Measurements from ENCODE around the gene POFUT1.
"Not testable (repeated sequence)": the region's sequence is repeated elsewhere in the genome, so short reads cannot be mapped to it uniquely, and the experiment has no call there.

The POFUT1 gene

GRCh38 chr20:32177696-32178095 lies 30.0 kb upstream of the POFUT1 start:
- H3K9ac ChIP-seq (ENCODE audit: low read length); DNase-seq; H2AK5ac ChIP-seq (ENCODE audit: low read length, severe bottlenecking): not testable (repeated sequence)

GRCh38 chr20:32179515-32179914 lies 28.2 kb upstream of the POFUT1 start:
- H3K4me2 ChIP-seq (ENCODE audit: low read length, poor library complexity, severe bottlenecking): no peak overlapping the region
- no peaks in the 10 kb centered on the region for H3K27me3 ChIP-seq (ENCODE audit: control insufficient read depth in 1 of 2, insufficient read depth in 1 of 2, low read length in 2 of 2)
- no peak overlapping the region for H3K14ac ChIP-seq (ENCODE audit: low read length in 2 of 2)
- no peak overlapping the region for H2BK12ac ChIP-seq (ENCODE audit: low read length in 2 of 2)
- no peak overlapping the region for H3K4ac ChIP-seq (ENCODE audit: low read depth in 1 of 2, low read length in 2 of 2)
- H3K23ac ChIP-seq (ENCODE audit: low read length in 2 of 2): no peak overlapping the region
- no peak overlapping the region for H3K9ac ChIP-seq (ENCODE audit: low read length)
- H2BK120ac ChIP-seq (ENCODE audit: low read depth, low read length): no peak overlapping the region
- no peaks in the 10 kb centered on the region for H3K79me1 ChIP-seq (replicated peaks; ENCODE audit: low read length, poor library complexity, severe bottlenecking)
- no peak overlapping the region for H3K27ac ChIP-seq (ENCODE audit: low read length, poor library complexity, severe bottlenecking)
- H3K18ac ChIP-seq (ENCODE audit: low read depth in 1 of 2, low read length in 2 of 2): no peak overlapping the region
- H2AK5ac ChIP-seq (ENCODE audit: low read length, severe bottlenecking): no peak overlapping the region
- no peak overlapping the region for H2AFZ ChIP-seq (ENCODE audit: low read depth, low read length)
- no peaks in the 10 kb centered on the region for H3K36me3 ChIP-seq (ENCODE audit: control insufficient read depth in 1 of 2, insufficient read depth in 2 of 2, low read depth in 1 of 2, low read length in 2 of 2)
- H3K4me1 ChIP-seq (ENCODE audit: control insufficient read depth, insufficient read depth, low read depth, low read length): no peaks in the 10 kb centered on the region
- no peak overlapping the region for H2BK15ac ChIP-seq (ENCODE audit: low read depth, poor library complexity, severe bottlenecking)
- H2BK5ac ChIP-seq (ENCODE audit: low read depth, low read length, poor library complexity, severe bottlenecking): no peak overlapping the region
- H3K4me3 ChIP-seq (ENCODE audit: insufficient read depth in 1 of 2, low read depth in 1 of 2, low read length in 2 of 2): no peak overlapping the region
- 85% methylated on average over 2 of the region's 2 CpGs for WGBS
- no peaks in the 10 kb centered on the region for H3K9me3 ChIP-seq (ENCODE audit: control insufficient read depth, low read length)
- no peak for DNase-seq
- no peak overlapping the region for H4K91ac ChIP-seq (ENCODE audit: low read length)
- H4K8ac ChIP-seq (ENCODE audit: low read length): no peak overlapping the region

More at GRCh38 chr20:32177696-32178095, 30.0 kb upstream of the POFUT1 start:
- not testable (repeated sequence) for H3K4me2 ChIP-seq (ENCODE audit: low read length, poor library complexity, severe bottlenecking); H3K79me1 ChIP-seq (replicated peaks; ENCODE audit: low read length, poor library complexity, severe bottlenecking); H2AFZ ChIP-seq (ENCODE audit: low read depth, low read length); H3K9me3 ChIP-seq (ENCODE audit: control insufficient read depth, low read length); H3K18ac ChIP-seq (ENCODE audit: low read depth in 1 of 2, low read length in 2 of 2); H2BK15ac ChIP-seq (ENCODE audit: low read depth, poor library complexity, severe bottlenecking); H3K23ac ChIP-seq (ENCODE audit: low read length in 2 of 2); H3K27ac ChIP-seq (ENCODE audit: low read length, poor library complexity, severe bottlenecking); H2BK120ac ChIP-seq (ENCODE audit: low read depth, low read length); H3K4me3 ChIP-seq (ENCODE audit: insufficient read depth in 1 of 2, low read depth in 1 of 2, low read length in 2 of 2); H2BK12ac ChIP-seq (ENCODE audit: low read length in 2 of 2); H3K27me3 ChIP-seq (ENCODE audit: control insufficient read depth in 1 of 2, insufficient read depth in 1 of 2, low read length in 2 of 2); H3K14ac ChIP-seq (ENCODE audit: low read length in 2 of 2); H2BK5ac ChIP-seq (ENCODE audit: low read depth, low read length, poor library complexity, severe bottlenecking); H4K91ac ChIP-seq (ENCODE audit: low read length); H3K4me1 ChIP-seq (ENCODE audit: control insufficient read depth, insufficient read depth, low read depth, low read length); H3K36me3 ChIP-seq (ENCODE audit: control insufficient read depth in 1 of 2, insufficient read depth in 2 of 2, low read depth in 1 of 2, low read length in 2 of 2); H3K4ac ChIP-seq (ENCODE audit: low read depth in 1 of 2, low read length in 2 of 2); H4K8ac ChIP-seq (ENCODE audit: low read length)
- WGBS: 96% methylated on average over 6 of the region's 7 CpGs

- Histone ChIP-seq H2BK5ac (ENCODE audit: low read depth, low read length, poor library complexity, severe bottlenecking) (no peak overlapping the region), H3K9me3 (ENCODE audit: control insufficient read depth, low read length) (no peaks in the 10 kb centered on the region), H3K36me3 (ENCODE audit: control insufficient read depth in 1 of 2, insufficient read depth in 2 of 2, low read depth in 1 of 2, low read length in 2 of 2) (no peaks in the 10 kb centered on the region)
These were observed 27.7 kb upstream of the POFUT1 start for GRCh38 chr20:32179934-32180333.

GRCh38 chr20:32181606-32182005 lies 26.1 kb upstream of the POFUT1 start:
- Histone ChIP-seq H3K27me3 (ENCODE audit: control insufficient read depth in 1 of 2, insufficient read depth in 1 of 2, low read length in 2 of 2) (no peaks in the 10 kb centered on the region), H2AK5ac (ENCODE audit: low read length, severe bottlenecking) (no peak overlapping the region), H3K27ac (ENCODE audit: low read length, poor library complexity, severe bottlenecking) (no peak overlapping the region), H3K14ac (ENCODE audit: low read length in 2 of 2) (no peak overlapping the region), H3K23ac (ENCODE audit: low read length in 2 of 2) (no peak overlapping the region), H2BK15ac (ENCODE audit: low read depth, poor library complexity, severe bottlenecking) (no peak overlapping the region), H3K4me3 (ENCODE audit: insufficient read depth in 1 of 2, low read depth in 1 of 2, low read length in 2 of 2) (no peak overlapping the region), H2BK5ac (ENCODE audit: low read depth, low read length, poor library complexity, severe bottlenecking) (no peak overlapping the region), H3K18ac (ENCODE audit: low read depth in 1 of 2, low read length in 2 of 2) (no peak overlapping the region), H3K9me3 (ENCODE audit: control insufficient read depth, low read length) (no peaks in the 10 kb centered on the region), H4K91ac (ENCODE audit: low read length) (no peak overlapping the region), H3K4me2 (ENCODE audit: low read length, poor library complexity, severe bottlenecking) (no peak overlapping the region), H2BK12ac (ENCODE audit: low read length in 2 of 2) (no peak overlapping the region), H2AFZ (ENCODE audit: low read depth, low read length) (no peak overlapping the region), H3K79me1 (replicated peaks; ENCODE audit: low read length, poor library complexity, severe bottlenecking) (no peaks in the 10 kb centered on the region), H3K9ac (ENCODE audit: low read length) (no peak overlapping the region), H4K8ac (ENCODE audit: low read length) (no peak overlapping the region), H2BK120ac (ENCODE audit: low read depth, low read length) (no peak overlapping the region), H3K36me3 (ENCODE audit: control insufficient read depth in 1 of 2, insufficient read depth in 2 of 2, low read depth in 1 of 2, low read length in 2 of 2) (no peaks in the 10 kb centered on the region), H3K4ac (ENCODE audit: low read depth in 1 of 2, low read length in 2 of 2) (no peak overlapping the region), H3K4me1 (ENCODE audit: control insufficient read depth, insufficient read depth, low read depth, low read length) (peaks cover 3% of the 10 kb centered on the region)
- DNase-seq: no peak
- 100% methylated on average over 2 of the region's 2 CpGs for WGBS

More at GRCh38 chr20:32179934-32180333, 27.7 kb upstream of the POFUT1 start:
- no peak overlapping the region for H2AFZ ChIP-seq (ENCODE audit: low read depth, low read length)
- no peak overlapping the region for H3K9ac ChIP-seq (ENCODE audit: low read length)
- H3K27me3 ChIP-seq (ENCODE audit: control insufficient read depth in 1 of 2, insufficient read depth in 1 of 2, low read length in 2 of 2): no peaks in the 10 kb centered on the region
- H2BK120ac ChIP-seq (ENCODE audit: low read depth, low read length): no peak overlapping the region
- no peak overlapping the region for H3K14ac ChIP-seq (ENCODE audit: low read length in 2 of 2)
- H3K23ac ChIP-seq (ENCODE audit: low read length in 2 of 2): no peak overlapping the region
- DNase-seq: no peak
- no peak overlapping the region for H3K4ac ChIP-seq (ENCODE audit: low read depth in 1 of 2, low read length in 2 of 2)
- no peak overlapping the region for H4K8ac ChIP-seq (ENCODE audit: low read length)
- no peak overlapping the region for H3K18ac ChIP-seq (ENCODE audit: low read depth in 1 of 2, low read length in 2 of 2)
- no peak overlapping the region for H3K27ac ChIP-seq (ENCODE audit: low read length, poor library complexity, severe bottlenecking)
- peaks cover 3% of the 10 kb centered on the region for H3K4me1 ChIP-seq (ENCODE audit: control insufficient read depth, insufficient read depth, low read depth, low read length)
- no peak overlapping the region for H3K4me3 ChIP-seq (ENCODE audit: insufficient read depth in 1 of 2, low read depth in 1 of 2, low read length in 2 of 2)
- no peak overlapping the region for H2AK5ac ChIP-seq (ENCODE audit: low read length, severe bottlenecking)
- H2BK15ac ChIP-seq (ENCODE audit: low read depth, poor library complexity, severe bottlenecking): no peak overlapping the region
- WGBS: 92% methylated on average over 4 of the region's 4 CpGs
- no peaks in the 10 kb centered on the region for H3K79me1 ChIP-seq (replicated peaks; ENCODE audit: low read length, poor library complexity, severe bottlenecking)
- no peak overlapping the region for H4K91ac ChIP-seq (ENCODE audit: low read length)
- no peak overlapping the region for H3K4me2 ChIP-seq (ENCODE audit: low read length, poor library complexity, severe bottlenecking)
- no peak overlapping the region for H2BK12ac ChIP-seq (ENCODE audit: low read length in 2 of 2)
